HepG2 (cell line): ENCODE data around the gene PDLIM7. TPM values are rescaled to one million over a fixed set of nuclear protein-coding genes. Genes with fewer than 3 reads are reported as not detected.

Source experiments
- CC2D1A ChIP-seq: sonication (generic); formaldehyde crosslinking; IDR thresholded peaks from 2 replicates; pipeline ENCODE4 v1.8.1; 2023; ENCODE audit warnings: mild to moderate bottlenecking, missing genetic modification reagents
- FOXK2 ChIP-seq: fragments of 450-650 bp; IDR thresholded peaks from 2 replicates; pipeline ENCODE4 v1.6.1; 2016
- FOXO4 ChIP-seq: sonication (generic); formaldehyde crosslinking; conservative IDR thresholded peaks from 2 replicates; pipeline ENCODE4 v1.8.1; 2023; ENCODE audit warnings: missing genetic modification reagents
- HDAC1 ChIP-seq: sonication (generic); formaldehyde crosslinking; IDR thresholded peaks from 2 replicates; pipeline ENCODE4 v1.5.1; 2020; ENCODE audit warnings: mild to moderate bottlenecking, missing genetic modification reagents
- HIC2 ChIP-seq: sonication (generic); formaldehyde crosslinking; IDR thresholded peaks from 2 replicates; pipeline ENCODE4 v1.9.0; 2022; ENCODE audit warnings: low read depth, missing genetic modification reagents
- NCOA1 ChIP-seq: sonication (generic); formaldehyde crosslinking; IDR thresholded peaks from 2 replicates; pipeline ENCODE4 v1.9.0; 2021; ENCODE audit warnings: missing genetic modification reagents
- NCOA2 ChIP-seq: sonication (generic); formaldehyde crosslinking; IDR thresholded peaks from 2 replicates; pipeline ENCODE4 v1.8.0; 2022; ENCODE audit warnings: inconsistent platforms
- POLR2G ChIP-seq: fragments of 200-400 bp; formaldehyde crosslinking; IDR thresholded peaks from 2 replicates; pipeline ENCODE4 v1.6.1; 2018; ENCODE audit warnings: mild to moderate bottlenecking, low read depth, low read length, moderate library complexity
- RBFOX2 ChIP-seq: fragments of 200-400 bp; formaldehyde crosslinking; IDR thresholded peaks from 2 replicates; pipeline ENCODE4 v1.6.1; 2017; ENCODE audit warnings: low read depth, mild to moderate bottlenecking, low read length
- SP4 ChIP-seq: sonication (generic); formaldehyde crosslinking; IDR thresholded peaks from 2 replicates; pipeline ENCODE4 v1.8.1; 2023; ENCODE audit warnings: mild to moderate bottlenecking, missing genetic modification reagents
- TMF1 ChIP-seq: sonication (generic); formaldehyde crosslinking; IDR thresholded peaks from 2 replicates; pipeline ENCODE4 v1.8.1; 2022; ENCODE audit warnings: low read depth, missing genetic modification reagents
- TOE1 ChIP-seq: sonication (generic); formaldehyde crosslinking; IDR thresholded peaks from 2 replicates; pipeline ENCODE4 v1.4.0; 2020; ENCODE audit warnings: mild to moderate bottlenecking, missing genetic modification reagents
- ZBTB38 ChIP-seq: sonication (generic); formaldehyde crosslinking; IDR thresholded peaks from 2 replicates; pipeline ENCODE4 v1.5.1; 2020; ENCODE audit warnings: mild to moderate bottlenecking, missing genetic modification reagents
- ZFX ChIP-seq: sonication (generic); formaldehyde crosslinking; IDR thresholded peaks from 2 replicates; pipeline ENCODE4 v1.4.0; 2020; ENCODE audit warnings: mild to moderate bottlenecking, low read depth, missing genetic modification reagents, moderate library complexity
- ZNF20 ChIP-seq: sonication (generic); formaldehyde crosslinking; IDR thresholded peaks from 2 replicates; pipeline ENCODE4 v1.4.0; 2020; ENCODE audit warnings: mild to moderate bottlenecking, moderate library complexity, missing genetic modification reagents
- ZNF543 ChIP-seq: sonication (generic); formaldehyde crosslinking; IDR thresholded peaks from 2 replicates; pipeline ENCODE4 v1.4.0; 2020; ENCODE audit warnings: mild to moderate bottlenecking, missing genetic modification reagents
- ZNF775 ChIP-seq: sonication (generic); formaldehyde crosslinking; IDR thresholded peaks from 2 replicates; pipeline ENCODE4 v1.4.0; 2020; ENCODE audit warnings: missing genetic modification reagents, mild to moderate bottlenecking, moderate library complexity, borderline replicate concordance
- polyA plus RNA-seq, 8 experiments: library from polyadenylated mRNA; depleted of rRNA in 3 of 8; stranded (reverse) in 7 of 8; unstranded in 1 of 8; fragments of >200 nt; fragmentation: Illumina TruSeq in 4 of 8; extraction: Trizol in 4 of 8; gene quantifications; 2 replicates each; pipeline versions ENCODE4 v1.2.1 to v1.2.3, GENCODE V29; 2011 to 2016; ENCODE audit warnings: low read depth in 4 of 8, missing spikeins in 1 of 8, mixed read lengths in 1 of 8; ENCODE audit not compliant: insufficient read depth in 1 of 8
- total RNA-seq, 5 experiments: library from RNA; depleted of rRNA; stranded (reverse); fragments of >200 nt; fragmentation: Illumina TruSeq; extraction: Trizol; gene quantifications; 2 replicates each; pipeline ENCODE4 v1.2.3, GENCODE V29; 2016; ENCODE audit warnings: low read depth in 1 of 5
- TF ChIP-seq, protein P1 (sequence below): sonication (generic); formaldehyde crosslinking; IDR thresholded peaks from 2 replicates; pipeline ENCODE4 v1.9.0; 2021; ENCODE audit warnings: missing genetic modification reagents, mild to moderate bottlenecking, borderline replicate concordance
- TF ChIP-seq, protein P2 (sequence below): sonication (generic); formaldehyde crosslinking; IDR thresholded peaks from 2 replicates; pipeline ENCODE4 v1.5.1; 2020; ENCODE audit warnings: missing genetic modification reagents, mild to moderate bottlenecking, borderline replicate concordance
- TF ChIP-seq, protein P3 (sequence below): sonication (generic); formaldehyde crosslinking; IDR thresholded peaks from 2 replicates; pipeline ENCODE4 v1.5.0; 2020; ENCODE audit warnings: mild to moderate bottlenecking, missing genetic modification reagents, moderate library complexity
- TF ChIP-seq, protein P4 (sequence below): IDR thresholded peaks from 2 replicates; pipeline ENCODE4 v1.6.1; 2016; ENCODE audit warnings: missing compliant biosample characterization, missing genetic modification reagents, borderline replicate concordance

PDLIM7 gene
- total and polyA plus RNA-seq, 2 of the 13 experiments (the other 11 are each of a cell fraction or from before 2014, with no cell fraction given): 21.1 to 31.3 TPM

GRCh38 chr5:177455036-177455660, 42.3 kb downstream of the PDLIM7 start (continued):
- TF ChIP-seq HIC2 (CRISPR knock-in tag) (no peak), SP4 (CRISPR knock-in tag) (peak; percentile 53), FOXO4 (CRISPR knock-in tag) (no peak), ZFX (CRISPR knock-in tag) (peak; percentile 87), ZNF775 (CRISPR knock-in tag) (no peak), ZNF20 (CRISPR knock-in tag) (no peak), POLR2G (peak; percentile 80), CC2D1A (CRISPR knock-in tag) (0 out of 2 replicates have a peak, but pooled peaks have one; percentile 48), NCOA1 (CRISPR knock-in tag) (no peak), RBFOX2 (peak; percentile 82), HDAC1 (peak; percentile 95), TMF1 (CRISPR knock-in tag) (peak; percentile 64; the same call in 1 of the 2 replicates), ZNF543 (CRISPR knock-in tag) (0 out of 2 replicates have a peak, but pooled peaks have one; percentile 36), ZBTB38 (CRISPR knock-in tag) (peak; percentile 60; the same call in 1 of the 2 replicates), FOXK2 (no peak), TOE1 (CRISPR knock-in tag) (no peak), NCOA2 (CRISPR knock-in tag) (no peak)
- TF ChIP-seq, protein P1, sequence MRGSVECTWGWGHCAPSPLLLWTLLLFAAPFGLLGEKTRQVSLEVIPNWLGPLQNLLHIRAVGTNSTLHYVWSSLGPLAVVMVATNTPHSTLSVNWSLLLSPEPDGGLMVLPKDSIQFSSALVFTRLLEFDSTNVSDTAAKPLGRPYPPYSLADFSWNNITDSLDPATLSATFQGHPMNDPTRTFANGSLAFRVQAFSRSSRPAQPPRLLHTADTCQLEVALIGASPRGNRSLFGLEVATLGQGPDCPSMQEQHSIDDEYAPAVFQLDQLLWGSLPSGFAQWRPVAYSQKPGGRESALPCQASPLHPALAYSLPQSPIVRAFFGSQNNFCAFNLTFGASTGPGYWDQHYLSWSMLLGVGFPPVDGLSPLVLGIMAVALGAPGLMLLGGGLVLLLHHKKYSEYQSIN (CRISPR knock-in tag): no peak
- TF ChIP-seq, protein P2, sequence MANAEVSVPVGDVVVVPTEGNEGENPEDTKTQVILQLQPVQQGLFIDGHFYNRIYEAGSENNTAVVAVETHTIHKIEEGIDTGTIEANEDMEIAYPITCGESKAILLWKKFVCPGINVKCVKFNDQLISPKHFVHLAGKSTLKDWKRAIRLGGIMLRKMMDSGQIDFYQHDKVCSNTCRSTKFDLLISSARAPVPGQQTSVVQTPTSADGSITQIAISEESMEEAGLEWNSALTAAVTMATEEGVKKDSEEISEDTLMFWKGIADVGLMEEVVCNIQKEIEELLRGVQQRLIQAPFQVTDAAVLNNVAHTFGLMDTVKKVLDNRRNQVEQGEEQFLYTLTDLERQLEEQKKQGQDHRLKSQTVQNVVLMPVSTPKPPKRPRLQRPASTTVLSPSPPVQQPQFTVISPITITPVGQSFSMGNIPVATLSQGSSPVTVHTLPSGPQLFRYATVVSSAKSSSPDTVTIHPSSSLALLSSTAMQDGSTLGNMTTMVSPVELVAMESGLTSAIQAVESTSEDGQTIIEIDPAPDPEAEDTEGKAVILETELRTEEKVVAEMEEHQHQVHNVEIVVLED (CRISPR knock-in tag): peak; percentile 63; the same call in 1 of the 2 replicates
- TF ChIP-seq, protein P3, sequence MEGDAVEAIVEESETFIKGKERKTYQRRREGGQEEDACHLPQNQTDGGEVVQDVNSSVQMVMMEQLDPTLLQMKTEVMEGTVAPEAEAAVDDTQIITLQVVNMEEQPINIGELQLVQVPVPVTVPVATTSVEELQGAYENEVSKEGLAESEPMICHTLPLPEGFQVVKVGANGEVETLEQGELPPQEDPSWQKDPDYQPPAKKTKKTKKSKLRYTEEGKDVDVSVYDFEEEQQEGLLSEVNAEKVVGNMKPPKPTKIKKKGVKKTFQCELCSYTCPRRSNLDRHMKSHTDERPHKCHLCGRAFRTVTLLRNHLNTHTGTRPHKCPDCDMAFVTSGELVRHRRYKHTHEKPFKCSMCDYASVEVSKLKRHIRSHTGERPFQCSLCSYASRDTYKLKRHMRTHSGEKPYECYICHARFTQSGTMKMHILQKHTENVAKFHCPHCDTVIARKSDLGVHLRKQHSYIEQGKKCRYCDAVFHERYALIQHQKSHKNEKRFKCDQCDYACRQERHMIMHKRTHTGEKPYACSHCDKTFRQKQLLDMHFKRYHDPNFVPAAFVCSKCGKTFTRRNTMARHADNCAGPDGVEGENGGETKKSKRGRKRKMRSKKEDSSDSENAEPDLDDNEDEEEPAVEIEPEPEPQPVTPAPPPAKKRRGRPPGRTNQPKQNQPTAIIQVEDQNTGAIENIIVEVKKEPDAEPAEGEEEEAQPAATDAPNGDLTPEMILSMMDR (CRISPR knock-in tag): peak; percentile 90
- TF ChIP-seq, protein P4, sequence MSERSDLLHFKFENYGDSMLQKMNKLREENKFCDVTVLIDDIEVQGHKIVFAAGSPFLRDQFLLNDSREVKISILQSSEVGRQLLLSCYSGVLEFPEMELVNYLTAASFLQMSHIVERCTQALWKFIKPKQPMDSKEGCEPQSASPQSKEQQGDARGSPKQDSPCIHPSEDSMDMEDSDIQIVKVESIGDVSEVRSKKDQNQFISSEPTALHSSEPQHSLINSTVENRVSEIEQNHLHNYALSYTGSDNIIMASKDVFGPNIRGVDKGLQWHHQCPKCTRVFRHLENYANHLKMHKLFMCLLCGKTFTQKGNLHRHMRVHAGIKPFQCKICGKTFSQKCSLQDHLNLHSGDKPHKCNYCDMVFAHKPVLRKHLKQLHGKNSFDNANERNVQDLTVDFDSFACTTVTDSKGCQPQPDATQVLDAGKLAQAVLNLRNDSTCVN (CRISPR knock-in tag): no peak
